DOHH2 (cell line): ENCODE measurements around the gene EN2.

ENCODE experiments used
- EZH2phosphoT487 ChIP-seq: fragments of 200-600 bp; sonication (generic); IDR thresholded peaks from 2 replicates; pipeline ENCODE4 v1.6.1; 2017; ENCODE audit warnings: borderline replicate concordance, mild to moderate bottlenecking, antibody characterized with exemption, low read length, moderate library complexity, mixed read lengths
- TF ChIP-seq, protein P1 (sequence below): fragments of 200-600 bp; sonication (generic); IDR thresholded peaks from one replicate; pipeline ENCODE4 v1.5.1; 2014; ENCODE audit warnings: antibody characterized with exemption, mild to moderate bottlenecking, low read depth, low read length; ENCODE audit not compliant: poor library complexity, severe bottlenecking

GRCh38 chr7:155489158-155489840 lies 31.4 kb downstream of the EN2 start:
- TF ChIP-seq, protein P1, sequence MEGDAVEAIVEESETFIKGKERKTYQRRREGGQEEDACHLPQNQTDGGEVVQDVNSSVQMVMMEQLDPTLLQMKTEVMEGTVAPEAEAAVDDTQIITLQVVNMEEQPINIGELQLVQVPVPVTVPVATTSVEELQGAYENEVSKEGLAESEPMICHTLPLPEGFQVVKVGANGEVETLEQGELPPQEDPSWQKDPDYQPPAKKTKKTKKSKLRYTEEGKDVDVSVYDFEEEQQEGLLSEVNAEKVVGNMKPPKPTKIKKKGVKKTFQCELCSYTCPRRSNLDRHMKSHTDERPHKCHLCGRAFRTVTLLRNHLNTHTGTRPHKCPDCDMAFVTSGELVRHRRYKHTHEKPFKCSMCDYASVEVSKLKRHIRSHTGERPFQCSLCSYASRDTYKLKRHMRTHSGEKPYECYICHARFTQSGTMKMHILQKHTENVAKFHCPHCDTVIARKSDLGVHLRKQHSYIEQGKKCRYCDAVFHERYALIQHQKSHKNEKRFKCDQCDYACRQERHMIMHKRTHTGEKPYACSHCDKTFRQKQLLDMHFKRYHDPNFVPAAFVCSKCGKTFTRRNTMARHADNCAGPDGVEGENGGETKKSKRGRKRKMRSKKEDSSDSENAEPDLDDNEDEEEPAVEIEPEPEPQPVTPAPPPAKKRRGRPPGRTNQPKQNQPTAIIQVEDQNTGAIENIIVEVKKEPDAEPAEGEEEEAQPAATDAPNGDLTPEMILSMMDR = no peak
- no peak for TF ChIP-seq EZH2phosphoT487
